ENCODE results near the gene CCDC85A. TPM values are rescaled to one million over a fixed set of nuclear protein-coding genes. Genes with fewer than 3 reads are reported as not detected.
A peak's percentile ranks its signal among the peaks of the same experiment; 100 is the strongest.

The CCDC85A gene
- total RNA-seq, 1 experiment from 2014 or later = 1.1 TPM

- H3K9me2 ChIP-seq (replicated peaks; ENCODE audit: low read length) = no peaks in the 10 kb centered on the region
- no TSS peak for BruUV-seq (replicated peaks)
- intact Hi-C loops (cut with micrococcal nuclease) = no loop called here
- no peak for DNase-seq
- ChIA-PET POLR2A (ENCODE audit: unreplicated experiment) (no interaction called here), CTCF (no interaction called here)
- no peaks in the 10 kb centered on the region for H3K36me3 ChIP-seq (ENCODE audit: low read depth, low read length)
- no peak overlapping the region for H3K4me3 ChIP-seq (ENCODE audit: low read length)
- H2AFZ ChIP-seq (ENCODE audit: low read length) = no peak overlapping the region
- no peak overlapping the region for H3K9ac ChIP-seq (ENCODE audit: low read length)
- no peak overlapping the region for H3K4me2 ChIP-seq (ENCODE audit: low read length)
- TF ChIP-seq CTCF (conservative IDR thresholded peaks at IDR 0.05; ENCODE audit: low read depth, low read length) (no peak), EZH2phosphoT487 (IDR thresholded peaks at IDR 0.05; ENCODE audit: borderline replicate concordance, low read length) (no peak)
- no peaks in the 10 kb centered on the region for H3K4me1 ChIP-seq (ENCODE audit: insufficient read depth, low read length)
- peaks cover 37% of the 10 kb centered on the region for H3K27me3 ChIP-seq (ENCODE audit: low read length)
- H4K20me1 ChIP-seq (ENCODE audit: low read length) = no peaks in the 10 kb centered on the region
- H3K79me2 ChIP-seq (ENCODE audit: low read length) = no peaks in the 10 kb centered on the region
- H3F3A ChIP-seq (ENCODE audit: low read length, unreplicated experiment) = no peaks in the 10 kb centered on the region
- H3K9me3 ChIP-seq (ENCODE audit: low read length) = no peaks in the 10 kb centered on the region
- no peak overlapping the region for H3K27ac ChIP-seq (ENCODE audit: low read length)
- ATAC-seq = no peak
These were observed 142.6 kb downstream of the CCDC85A start for GRCh38 chr2:56326346-56326741.

DNA sequence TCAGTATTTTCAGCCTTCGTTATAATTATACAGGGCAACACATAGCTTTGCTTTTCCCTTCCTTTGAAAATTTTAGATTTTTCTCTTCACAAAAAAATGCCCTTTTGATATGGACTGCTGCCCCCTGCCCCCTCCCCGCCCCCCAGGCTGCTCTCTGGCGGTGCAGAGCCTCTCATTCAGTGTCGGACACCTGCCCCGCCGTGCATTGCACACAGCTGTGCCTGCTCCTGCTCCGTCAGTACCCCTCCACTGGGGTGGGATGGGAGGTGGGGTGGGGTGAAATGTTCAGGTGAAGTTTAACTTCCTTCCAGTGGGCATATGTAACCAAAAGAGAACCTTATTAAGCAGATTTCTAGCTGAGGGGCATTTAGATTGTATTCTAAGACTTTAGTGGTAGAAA is 148.0 kb downstream of the CCDC85A start:
- peaks cover 40% of the 10 kb centered on the region for H3K27me3 ChIP-seq (ENCODE audit: low read length)
- TF ChIP-seq EZH2phosphoT487 (IDR thresholded peaks at IDR 0.05; ENCODE audit: borderline replicate concordance, low read length) (no peak), EZH2 (IDR thresholded peaks at IDR 0.05; ENCODE audit: low read length, unreplicated experiment) (no peak), CTCF (conservative IDR thresholded peaks at IDR 0.05; ENCODE audit: low read depth, low read length) (no peak)
- intact Hi-C loops (cut with micrococcal nuclease) = no loop called here

DNA sequence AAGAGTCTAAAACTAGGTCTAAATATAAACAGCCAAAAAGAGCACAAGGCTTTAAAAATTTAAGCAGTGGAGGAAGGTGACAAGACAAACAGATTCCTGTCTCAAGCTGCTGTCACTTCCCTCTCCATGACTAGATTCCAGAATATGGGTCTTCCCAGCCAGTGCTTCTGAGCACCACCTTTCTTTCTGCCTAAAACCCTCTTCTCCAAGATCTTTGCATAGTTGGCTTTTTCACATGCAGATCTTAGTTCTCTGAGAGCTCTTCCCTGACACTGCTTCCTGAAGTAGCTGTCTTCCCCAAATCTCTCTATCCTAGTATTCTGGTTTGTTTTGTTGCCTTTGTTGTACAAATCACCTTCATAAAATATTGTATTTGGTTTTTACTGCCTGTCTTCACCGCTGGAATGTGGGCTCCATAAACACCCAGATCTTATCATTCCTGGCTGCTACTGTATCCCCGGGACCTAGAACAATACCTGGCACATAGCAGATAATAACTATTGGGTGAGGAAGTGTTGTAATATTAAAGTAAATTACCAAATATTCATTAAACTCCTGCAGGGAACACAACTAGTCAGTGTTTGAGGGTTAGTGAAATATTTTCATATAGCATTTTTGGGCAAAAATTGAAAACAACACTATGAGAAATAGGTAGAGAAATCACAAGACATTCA is 150.2 kb downstream of the CCDC85A start:
- DNase-seq = peak; percentile 6
- ATAC-seq = no peak
- no peaks in the 10 kb centered on the region for H3K9me2 ChIP-seq (replicated peaks; ENCODE audit: low read length)

More for the DNA sequence above, 148.0 kb downstream of the CCDC85A start:
- ChIA-PET CTCF (no interaction called here), POLR2A (ENCODE audit: unreplicated experiment) (no interaction called here)
- no peak overlapping the region for H3K9ac ChIP-seq (ENCODE audit: low read length)
- H3K36me3 ChIP-seq (ENCODE audit: low read depth, low read length) = no peaks in the 10 kb centered on the region
- ATAC-seq (no peak), DNase-seq (no peak)
- H3K4me3 ChIP-seq (ENCODE audit: low read length) = no peak overlapping the region
- H3K27ac ChIP-seq (ENCODE audit: low read length) = no peak overlapping the region
- no peak overlapping the region for H3K4me2 ChIP-seq (ENCODE audit: low read length)
- no peaks in the 10 kb centered on the region for H3F3A ChIP-seq (ENCODE audit: low read length, unreplicated experiment)
- no peaks in the 10 kb centered on the region for H4K20me1 ChIP-seq (ENCODE audit: low read length)
- H3K9me3 ChIP-seq (ENCODE audit: low read length) = no peaks in the 10 kb centered on the region
- H2AFZ ChIP-seq (ENCODE audit: low read length) = no peak overlapping the region
- no peaks in the 10 kb centered on the region for H3K79me2 ChIP-seq (ENCODE audit: low read length)
- no TSS peak for BruUV-seq (replicated peaks)
- no peaks in the 10 kb centered on the region for H3K4me1 ChIP-seq (ENCODE audit: insufficient read depth, low read length)
- no peaks in the 10 kb centered on the region for H3K9me2 ChIP-seq (replicated peaks; ENCODE audit: low read length)

More for the DNA sequence above, 150.2 kb downstream of the CCDC85A start:
- H3K9ac ChIP-seq (ENCODE audit: low read length) = no peak overlapping the region
- POLR2A ChIA-PET (ENCODE audit: unreplicated experiment) = no interaction called here
- peaks cover 19% of the 10 kb centered on the region for H3K27me3 ChIP-seq (ENCODE audit: low read length)
- H3K4me1 ChIP-seq (ENCODE audit: insufficient read depth, low read length) = no peaks in the 10 kb centered on the region
- BruUV-seq (replicated peaks) = no TSS peak
- H3K4me3 ChIP-seq (ENCODE audit: low read length) = no peak overlapping the region
- H3F3A ChIP-seq (ENCODE audit: low read length, unreplicated experiment) = no peaks in the 10 kb centered on the region
- H3K9me3 ChIP-seq (ENCODE audit: low read length) = no peaks in the 10 kb centered on the region
- no peak overlapping the region for H3K27ac ChIP-seq (ENCODE audit: low read length)
- no peaks in the 10 kb centered on the region for H3K36me3 ChIP-seq (ENCODE audit: low read depth, low read length)
- H3K4me2 ChIP-seq (ENCODE audit: low read length) = no peak overlapping the region
- H3K79me2 ChIP-seq (ENCODE audit: low read length) = no peaks in the 10 kb centered on the region
- H4K20me1 ChIP-seq (ENCODE audit: low read length) = no peaks in the 10 kb centered on the region
- no peak overlapping the region for H2AFZ ChIP-seq (ENCODE audit: low read length)
- TF ChIP-seq CTCF (conservative IDR thresholded peaks at IDR 0.05; ENCODE audit: low read depth, low read length) (no peak), EZH2phosphoT487 (IDR thresholded peaks at IDR 0.05; ENCODE audit: borderline replicate concordance, low read length) (no peak), EZH2 (IDR thresholded peaks at IDR 0.05; ENCODE audit: low read length, unreplicated experiment) (no peak)
- CTCF ChIA-PET = no interaction called here
- intact Hi-C loops (cut with micrococcal nuclease) = no loop called here
